DOHH2 (cell line): Measurements from ENCODE around the gene KRTDAP.

ENCODE experiments used
- H3F3A ChIP-seq: fragments of 200-600 bp; sonication (generic), shearing (Covaris generic); 2 replicates; pipeline ENCODE4 v1.6.0; 2016; ENCODE audit warnings: antibody characterized with exemption, mild to moderate bottlenecking; ENCODE audit not compliant: control insufficient read depth, insufficient read depth
- H3K27ac ChIP-seq: fragments of 200-600 bp; sonication (generic); 2 replicates; pipeline ENCODE4 v1.5.1; 2014; ENCODE audit warnings: low read depth, mild to moderate bottlenecking, low read length, moderate library complexity
- H3K27me3 ChIP-seq: fragments of 200-600 bp; sonication (generic); 2 replicates; pipeline ENCODE4 v1.6.1; 2014; ENCODE audit warnings: mild to moderate bottlenecking, low read length, mixed read lengths; ENCODE audit not compliant: control insufficient read depth
- H3K36me3 ChIP-seq: fragments of 200-600 bp; sonication (generic); 2 replicates; pipeline ENCODE4 v1.6.1; 2014; ENCODE audit warnings: mild to moderate bottlenecking, low read length, moderate library complexity, mixed read lengths; ENCODE audit not compliant: control insufficient read depth
- H3K4me1 ChIP-seq: fragments of 200-600 bp; sonication (generic); 2 replicates; pipeline ENCODE4 v1.6.1; 2014; ENCODE audit warnings: mild to moderate bottlenecking, low read length, mixed read lengths; ENCODE audit not compliant: control insufficient read depth
- H3K4me2 ChIP-seq: fragments of 200-600 bp; sonication (generic); 2 replicates; pipeline ENCODE4 v1.6.0; 2014; ENCODE audit warnings: mild to moderate bottlenecking, low read length, moderate library complexity
- H3K4me3 ChIP-seq: fragments of 200-600 bp; sonication (generic); 2 replicates; pipeline ENCODE4 v1.5.1; 2014; ENCODE audit warnings: mild to moderate bottlenecking, low read length, mixed read lengths
- H3K79me2 ChIP-seq: fragments of 200-600 bp; sonication (generic); 2 replicates; pipeline ENCODE4 v1.6.1; 2014; ENCODE audit warnings: mild to moderate bottlenecking, low read length, mixed read lengths; ENCODE audit not compliant: control insufficient read depth
- H3K9me2 ChIP-seq: fragments of 200-600 bp; sonication (generic); replicated peaks from 2 replicates; pipeline ENCODE4 v1.6.1; 2014; ENCODE audit warnings: mild to moderate bottlenecking, low read length, mixed read lengths; ENCODE audit not compliant: control insufficient read depth
- H3K9me3 ChIP-seq: fragments of 200-600 bp; sonication (generic); 2 replicates; pipeline ENCODE4 v1.6.1; 2014; ENCODE audit warnings: antibody characterized with exemption, low read length, mixed read lengths; ENCODE audit not compliant: control insufficient read depth, insufficient read depth
- H4K20me1 ChIP-seq: fragments of 200-600 bp; sonication (generic); 2 replicates; pipeline ENCODE4 v1.6.0; 2014; ENCODE audit warnings: low read depth, mild to moderate bottlenecking, antibody characterized with exemption, low read length, moderate library complexity; ENCODE audit not compliant: control insufficient read depth, insufficient read depth
- EZH2phosphoT487 ChIP-seq: fragments of 200-600 bp; sonication (generic); IDR thresholded peaks from 2 replicates; pipeline ENCODE4 v1.6.1; 2017; ENCODE audit warnings: borderline replicate concordance, mild to moderate bottlenecking, antibody characterized with exemption, low read length, moderate library complexity, mixed read lengths
- TF ChIP-seq, protein P1 (sequence below): fragments of 200-600 bp; sonication (generic); IDR thresholded peaks from one replicate; pipeline ENCODE4 v1.5.1; 2014; ENCODE audit warnings: antibody characterized with exemption, mild to moderate bottlenecking, low read depth, low read length; ENCODE audit not compliant: poor library complexity, severe bottlenecking

KRTDAP gene

DNA sequence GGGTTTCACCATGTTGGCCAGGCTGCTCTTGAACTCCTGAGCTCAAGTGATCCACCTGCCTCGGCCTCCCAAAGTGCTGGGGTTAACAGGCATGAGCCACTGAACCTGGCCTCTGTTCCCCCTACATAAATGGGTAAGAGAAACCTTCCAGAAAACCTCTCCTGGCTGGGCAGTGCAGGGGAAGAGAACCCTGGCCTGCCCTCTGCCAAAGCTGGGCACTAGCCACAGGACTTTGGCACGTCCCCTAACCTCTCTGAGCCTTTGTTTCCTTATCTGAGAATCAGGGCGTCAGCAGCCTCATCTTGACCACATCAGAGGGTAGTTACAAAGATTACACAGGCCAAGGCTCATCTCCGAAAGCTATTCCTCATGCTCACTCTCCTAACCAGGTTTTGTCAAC is 35.6 kb upstream of the KRTDAP start:
- H3K4me1 ChIP-seq = no peaks in the 10 kb centered on the region
- no peak for TF ChIP-seq EZH2phosphoT487
- TF ChIP-seq, protein P1, sequence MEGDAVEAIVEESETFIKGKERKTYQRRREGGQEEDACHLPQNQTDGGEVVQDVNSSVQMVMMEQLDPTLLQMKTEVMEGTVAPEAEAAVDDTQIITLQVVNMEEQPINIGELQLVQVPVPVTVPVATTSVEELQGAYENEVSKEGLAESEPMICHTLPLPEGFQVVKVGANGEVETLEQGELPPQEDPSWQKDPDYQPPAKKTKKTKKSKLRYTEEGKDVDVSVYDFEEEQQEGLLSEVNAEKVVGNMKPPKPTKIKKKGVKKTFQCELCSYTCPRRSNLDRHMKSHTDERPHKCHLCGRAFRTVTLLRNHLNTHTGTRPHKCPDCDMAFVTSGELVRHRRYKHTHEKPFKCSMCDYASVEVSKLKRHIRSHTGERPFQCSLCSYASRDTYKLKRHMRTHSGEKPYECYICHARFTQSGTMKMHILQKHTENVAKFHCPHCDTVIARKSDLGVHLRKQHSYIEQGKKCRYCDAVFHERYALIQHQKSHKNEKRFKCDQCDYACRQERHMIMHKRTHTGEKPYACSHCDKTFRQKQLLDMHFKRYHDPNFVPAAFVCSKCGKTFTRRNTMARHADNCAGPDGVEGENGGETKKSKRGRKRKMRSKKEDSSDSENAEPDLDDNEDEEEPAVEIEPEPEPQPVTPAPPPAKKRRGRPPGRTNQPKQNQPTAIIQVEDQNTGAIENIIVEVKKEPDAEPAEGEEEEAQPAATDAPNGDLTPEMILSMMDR = no peak
- H4K20me1 ChIP-seq = no peaks in the 10 kb centered on the region
- no peak overlapping the region for H3K27ac ChIP-seq
- no peak overlapping the region for H3K4me3 ChIP-seq
- no peaks in the 10 kb centered on the region for H3K9me3 ChIP-seq
- H3K36me3 ChIP-seq = no peaks in the 10 kb centered on the region
- H3F3A ChIP-seq = no peaks in the 10 kb centered on the region
- H3K4me2 ChIP-seq = no peak overlapping the region
- peaks cover 19% of the 10 kb centered on the region; the same call in 1 of the 2 replicates for H3K27me3 ChIP-seq
- no peaks in the 10 kb centered on the region for H3K9me2 ChIP-seq
- no peaks in the 10 kb centered on the region for H3K79me2 ChIP-seq

DNA sequence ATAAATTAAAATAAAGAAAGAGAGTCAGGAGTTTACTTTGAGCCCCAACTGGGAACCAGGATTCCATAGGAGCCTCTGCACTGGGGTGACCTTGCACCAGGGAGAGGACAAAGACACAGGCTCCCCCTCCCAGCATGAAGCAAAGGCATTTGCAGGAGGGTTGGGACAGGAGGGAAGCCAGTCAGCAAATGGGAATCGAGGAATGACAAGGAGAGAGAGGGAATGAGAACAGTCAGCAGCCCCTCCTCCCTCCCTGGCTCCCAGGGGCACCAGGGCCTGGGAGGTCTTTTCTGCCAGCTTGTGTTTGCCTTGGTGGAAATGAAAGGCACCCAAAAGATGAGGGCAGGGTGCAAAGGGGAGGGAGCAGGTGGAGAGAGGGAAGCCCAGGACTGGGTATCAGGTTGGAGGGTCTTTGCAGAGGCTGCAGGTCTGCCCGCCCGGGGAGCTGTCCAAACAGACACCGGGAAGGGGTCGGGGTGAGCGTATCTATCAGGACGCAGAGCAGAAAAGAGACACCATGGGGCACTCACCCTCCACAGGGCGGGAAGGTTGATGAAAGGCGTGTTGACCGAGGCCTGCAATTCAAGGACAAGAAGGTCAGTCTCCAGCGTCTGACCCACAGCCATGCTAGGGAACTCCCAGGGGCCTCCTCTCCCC is 34.0 kb upstream of the KRTDAP start:
- Histone ChIP-seq H4K20me1 (no peaks in the 10 kb centered on the region), H3K9me3 (no peaks in the 10 kb centered on the region), H3K4me3 (no peak overlapping the region), H3F3A (no peaks in the 10 kb centered on the region), H3K36me3 (no peaks in the 10 kb centered on the region), H3K27me3 (peaks cover 11% of the 10 kb centered on the region; the same call in 1 of the 2 replicates), H3K27ac (no peak overlapping the region), H3K4me2 (no peak overlapping the region), H3K4me1 (no peaks in the 10 kb centered on the region), H3K79me2 (no peaks in the 10 kb centered on the region), H3K9me2 (no peaks in the 10 kb centered on the region)
- TF ChIP-seq EZH2phosphoT487 = no peak
- TF ChIP-seq, protein P1 = no peak

- no peaks in the 10 kb centered on the region for H3K9me2 ChIP-seq
- no peak overlapping the region for H3K4me2 ChIP-seq
- H3K27me3 ChIP-seq = peaks cover 4% of the 10 kb centered on the region; the same call in 1 of the 2 replicates
- H3K27ac ChIP-seq = no peak overlapping the region
- no peaks in the 10 kb centered on the region for H3K36me3 ChIP-seq
- no peak overlapping the region for H3K4me3 ChIP-seq
- no peaks in the 10 kb centered on the region for H3K79me2 ChIP-seq
- H4K20me1 ChIP-seq = no peaks in the 10 kb centered on the region
- TF ChIP-seq, protein P1 = no peak
- TF ChIP-seq EZH2phosphoT487 = no peak
- H3K4me1 ChIP-seq = no peaks in the 10 kb centered on the region
- no peaks in the 10 kb centered on the region for H3K9me3 ChIP-seq
- no peaks in the 10 kb centered on the region for H3F3A ChIP-seq
Measured at GRCh38 chr19:35522745-35523327, 32.6 kb upstream of the KRTDAP start.
